ENCODE results near the gene WDR62.

DNA sequence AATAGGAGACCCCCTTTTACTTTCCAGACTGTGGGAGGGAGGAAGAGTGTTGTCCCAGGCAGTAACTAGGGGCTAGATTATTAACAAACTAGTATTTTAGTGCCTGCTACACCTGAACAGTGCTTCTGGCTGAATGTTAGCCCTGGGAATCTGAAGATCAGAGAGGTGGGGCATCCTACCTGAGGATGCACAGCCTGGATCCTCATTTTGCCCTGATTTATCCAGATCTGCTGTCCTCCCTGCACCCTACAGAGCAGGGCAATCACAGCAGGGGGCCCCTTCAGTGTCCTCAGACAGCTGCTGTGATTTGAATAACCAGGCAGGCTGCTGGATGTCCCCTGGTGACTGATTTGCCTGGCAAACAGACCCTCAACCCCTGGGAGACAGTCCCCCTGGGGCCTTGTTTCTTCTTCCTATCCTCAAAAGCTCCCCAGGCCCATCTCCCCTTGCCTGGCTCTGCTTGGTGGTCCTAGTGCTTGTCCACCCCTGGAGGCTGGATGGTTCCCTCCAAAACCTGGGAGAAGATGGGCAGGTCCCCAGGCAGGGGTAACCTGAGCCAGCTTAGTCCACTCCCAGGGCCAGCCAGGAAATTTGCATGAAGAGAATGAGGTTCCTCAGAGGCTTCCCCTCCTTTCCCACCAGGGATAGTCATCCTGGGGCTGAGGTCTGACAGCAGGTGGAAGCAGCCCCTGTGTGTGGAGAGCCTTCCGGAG lies 55.9 kb downstream of the WDR62 start, which contains the start of gene OVOL3:
- TF ChIP-seq POLR2A (IDR thresholded peaks at IDR 0.05) = no peak
- TF ChIP-seq, protein P1, sequence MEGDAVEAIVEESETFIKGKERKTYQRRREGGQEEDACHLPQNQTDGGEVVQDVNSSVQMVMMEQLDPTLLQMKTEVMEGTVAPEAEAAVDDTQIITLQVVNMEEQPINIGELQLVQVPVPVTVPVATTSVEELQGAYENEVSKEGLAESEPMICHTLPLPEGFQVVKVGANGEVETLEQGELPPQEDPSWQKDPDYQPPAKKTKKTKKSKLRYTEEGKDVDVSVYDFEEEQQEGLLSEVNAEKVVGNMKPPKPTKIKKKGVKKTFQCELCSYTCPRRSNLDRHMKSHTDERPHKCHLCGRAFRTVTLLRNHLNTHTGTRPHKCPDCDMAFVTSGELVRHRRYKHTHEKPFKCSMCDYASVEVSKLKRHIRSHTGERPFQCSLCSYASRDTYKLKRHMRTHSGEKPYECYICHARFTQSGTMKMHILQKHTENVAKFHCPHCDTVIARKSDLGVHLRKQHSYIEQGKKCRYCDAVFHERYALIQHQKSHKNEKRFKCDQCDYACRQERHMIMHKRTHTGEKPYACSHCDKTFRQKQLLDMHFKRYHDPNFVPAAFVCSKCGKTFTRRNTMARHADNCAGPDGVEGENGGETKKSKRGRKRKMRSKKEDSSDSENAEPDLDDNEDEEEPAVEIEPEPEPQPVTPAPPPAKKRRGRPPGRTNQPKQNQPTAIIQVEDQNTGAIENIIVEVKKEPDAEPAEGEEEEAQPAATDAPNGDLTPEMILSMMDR (IDR thresholded peaks at IDR 0.05) = no peak
